GM12801 (cell line): ENCODE results near the gene METRNL.

Experiments
- TF ChIP-seq, protein P1 (sequence below): IDR thresholded peaks from one replicate; pipeline ENCODE4 v1.5.1; 2011; ENCODE audit warnings: control low read depth; ENCODE audit not compliant: insufficient read length; ENCODE audit errors: extremely low read depth

METRNL gene, protein sequence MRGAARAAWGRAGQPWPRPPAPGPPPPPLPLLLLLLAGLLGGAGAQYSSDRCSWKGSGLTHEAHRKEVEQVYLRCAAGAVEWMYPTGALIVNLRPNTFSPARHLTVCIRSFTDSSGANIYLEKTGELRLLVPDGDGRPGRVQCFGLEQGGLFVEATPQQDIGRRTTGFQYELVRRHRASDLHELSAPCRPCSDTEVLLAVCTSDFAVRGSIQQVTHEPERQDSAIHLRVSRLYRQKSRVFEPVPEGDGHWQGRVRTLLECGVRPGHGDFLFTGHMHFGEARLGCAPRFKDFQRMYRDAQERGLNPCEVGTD

DNA sequence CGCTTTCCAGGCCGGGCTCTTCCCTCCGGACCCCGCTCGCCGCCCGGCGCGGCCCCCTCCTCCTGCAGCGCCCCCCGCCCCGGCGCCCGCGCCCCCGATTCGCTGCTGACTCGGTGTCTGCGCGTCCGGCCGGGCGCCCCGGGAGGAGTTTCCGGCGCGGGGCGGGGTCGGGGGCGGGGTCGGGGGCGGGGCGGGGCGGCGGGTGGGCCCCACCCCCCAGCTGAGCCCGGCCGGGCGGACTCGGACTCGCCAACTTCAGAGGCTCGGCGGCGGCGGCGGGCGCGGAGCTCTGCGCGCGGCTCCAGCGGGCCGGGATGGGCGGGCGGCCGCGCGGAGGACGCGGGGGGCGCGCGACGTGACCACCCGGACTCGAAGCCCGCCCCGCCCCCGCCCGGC, at the start of gene METRNL:
TSS of gene METRNL (plus strand) at position 258 of the 396 bp plus-strand sequence. CDS start 207 bp downstream, outside the sequence.
- TF ChIP-seq, protein P1, sequence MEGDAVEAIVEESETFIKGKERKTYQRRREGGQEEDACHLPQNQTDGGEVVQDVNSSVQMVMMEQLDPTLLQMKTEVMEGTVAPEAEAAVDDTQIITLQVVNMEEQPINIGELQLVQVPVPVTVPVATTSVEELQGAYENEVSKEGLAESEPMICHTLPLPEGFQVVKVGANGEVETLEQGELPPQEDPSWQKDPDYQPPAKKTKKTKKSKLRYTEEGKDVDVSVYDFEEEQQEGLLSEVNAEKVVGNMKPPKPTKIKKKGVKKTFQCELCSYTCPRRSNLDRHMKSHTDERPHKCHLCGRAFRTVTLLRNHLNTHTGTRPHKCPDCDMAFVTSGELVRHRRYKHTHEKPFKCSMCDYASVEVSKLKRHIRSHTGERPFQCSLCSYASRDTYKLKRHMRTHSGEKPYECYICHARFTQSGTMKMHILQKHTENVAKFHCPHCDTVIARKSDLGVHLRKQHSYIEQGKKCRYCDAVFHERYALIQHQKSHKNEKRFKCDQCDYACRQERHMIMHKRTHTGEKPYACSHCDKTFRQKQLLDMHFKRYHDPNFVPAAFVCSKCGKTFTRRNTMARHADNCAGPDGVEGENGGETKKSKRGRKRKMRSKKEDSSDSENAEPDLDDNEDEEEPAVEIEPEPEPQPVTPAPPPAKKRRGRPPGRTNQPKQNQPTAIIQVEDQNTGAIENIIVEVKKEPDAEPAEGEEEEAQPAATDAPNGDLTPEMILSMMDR = no peak

DNA sequence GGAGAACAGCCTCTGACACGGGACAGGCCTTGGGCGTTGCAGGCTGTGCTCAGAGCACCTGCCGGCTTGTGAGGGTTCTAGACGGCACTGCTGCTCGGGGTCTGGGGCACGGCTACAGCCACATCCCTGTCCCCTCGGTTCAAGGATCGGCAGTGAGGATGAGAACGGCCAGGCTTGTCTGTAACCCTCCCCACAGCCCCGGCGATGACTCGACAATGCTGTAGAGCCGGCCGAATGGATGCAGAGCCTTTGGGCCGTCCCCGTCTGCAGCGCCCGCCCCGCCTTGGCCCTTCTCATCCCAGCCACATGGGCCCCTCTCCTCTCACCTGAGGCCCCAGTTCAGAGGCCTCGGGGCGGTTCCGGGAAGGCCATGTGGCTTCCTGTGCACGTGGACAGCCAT, 49.0 kb upstream of the METRNL start:
- TF ChIP-seq, protein P1 = no peak

DNA sequence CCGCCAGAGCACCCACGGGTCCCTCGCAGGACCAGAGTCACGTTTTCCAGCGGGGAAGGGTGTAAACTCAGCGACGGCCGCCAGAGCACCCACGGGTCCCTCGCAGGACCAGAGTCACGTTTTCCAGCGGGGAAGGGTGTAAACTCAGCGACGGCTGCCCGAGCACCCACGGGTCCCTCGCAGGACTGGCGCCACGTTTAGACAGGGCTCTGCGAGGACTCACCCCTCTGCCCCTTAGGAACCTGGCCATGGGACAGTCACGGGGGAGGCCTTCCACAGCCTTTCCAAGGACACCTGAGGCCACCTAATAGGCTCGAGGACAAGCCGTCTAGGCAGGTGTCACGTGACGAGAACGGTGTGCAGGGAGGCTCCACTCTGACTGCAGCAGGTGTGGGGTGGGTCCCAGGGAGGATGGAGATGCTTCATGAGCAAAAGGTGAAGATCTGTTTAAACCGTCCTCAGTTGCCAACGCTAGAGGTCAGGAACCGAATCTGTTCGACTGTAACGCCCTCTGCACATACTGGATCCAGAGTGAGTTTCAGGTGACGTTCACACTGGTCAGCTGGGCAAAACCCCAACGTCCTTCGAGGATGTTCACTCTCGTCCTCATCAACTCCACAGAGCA, 48.0 kb upstream of the METRNL start:
- TF ChIP-seq, protein P1 = no peak

DNA sequence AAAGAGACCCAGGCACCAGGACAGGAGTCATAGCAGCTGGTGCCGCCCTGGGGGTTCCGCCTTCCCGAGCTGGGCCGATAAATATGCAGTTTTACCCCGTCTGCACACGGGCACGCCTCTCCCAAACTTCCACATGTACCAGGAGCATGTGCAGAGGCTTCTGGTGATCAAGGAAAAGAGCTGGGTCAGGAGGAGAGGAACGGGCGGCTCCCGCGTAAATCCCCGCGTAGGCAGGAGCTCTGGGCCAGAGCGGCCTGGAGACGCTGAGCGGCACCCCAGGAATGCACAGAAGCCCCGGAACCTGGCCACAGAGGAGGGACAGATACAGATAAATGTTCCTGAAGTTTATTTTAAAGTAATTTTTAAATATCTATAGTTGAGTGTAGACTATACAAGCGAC, 46.6 kb upstream of the METRNL start:
- TF ChIP-seq, protein P1 = no peak

DNA sequence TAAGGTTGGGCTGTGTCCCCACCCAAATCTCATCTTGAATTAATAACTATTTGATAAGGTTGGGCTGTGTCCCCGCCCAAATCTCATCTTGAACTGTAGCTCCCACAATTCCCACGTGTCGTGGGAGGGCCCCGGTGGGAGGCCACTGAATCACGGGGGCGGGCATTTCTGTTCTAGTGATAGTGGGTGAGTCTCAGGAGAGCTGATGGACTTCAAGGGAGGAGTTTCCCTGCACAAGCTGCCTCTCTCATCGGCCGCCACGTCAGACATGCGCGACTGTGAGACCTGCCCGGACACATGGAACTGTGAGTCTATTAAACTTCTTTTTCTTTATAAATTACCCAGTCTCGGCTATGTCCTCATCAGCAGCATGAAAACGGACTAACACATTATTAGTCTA, 44.9 kb upstream of the METRNL start:
- TF ChIP-seq, protein P1 = no peak

DNA sequence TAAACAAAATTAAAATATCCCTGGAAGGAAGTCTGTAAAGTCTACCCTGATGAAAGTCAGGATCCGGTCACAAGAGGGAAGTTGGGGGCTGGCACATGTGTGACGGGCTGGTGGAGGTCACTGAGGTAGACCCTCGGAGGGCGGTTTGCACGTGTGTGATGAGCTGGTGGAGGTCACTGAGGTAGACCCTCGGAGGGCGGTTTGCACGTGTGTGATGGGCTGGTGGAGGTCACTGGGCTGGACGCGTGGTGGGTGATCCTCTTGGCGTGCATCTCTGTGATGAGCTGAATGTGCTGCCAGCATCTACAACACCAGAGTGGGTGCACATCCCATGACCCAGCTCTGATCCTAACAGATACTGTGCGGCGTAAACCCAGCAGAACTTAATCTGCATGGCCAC, 43.7 kb upstream of the METRNL start:
- TF ChIP-seq, protein P1 = no peak

DNA sequence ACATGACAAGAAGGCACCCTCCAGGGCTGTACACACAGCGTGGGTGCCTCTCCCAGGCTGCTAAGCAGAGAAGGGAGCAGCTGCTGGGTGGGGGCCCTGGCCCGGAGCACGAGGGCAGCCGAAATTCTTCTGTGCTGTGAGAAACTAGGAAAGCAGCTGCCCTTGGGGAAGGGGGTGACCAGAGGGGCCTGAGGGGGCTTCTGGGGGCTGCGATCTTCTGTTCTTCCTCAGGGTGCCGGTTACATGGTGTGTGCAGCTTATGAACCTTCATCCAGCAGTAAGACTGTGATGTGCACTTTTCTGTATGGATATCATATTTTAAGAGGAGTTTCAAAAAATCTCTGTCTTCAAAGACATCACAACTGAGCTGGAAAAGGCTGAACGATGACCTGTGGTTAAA, 43.2 kb upstream of the METRNL start:
- TF ChIP-seq, protein P1 = no peak
